Gastrocnemius medialis (tissue), 4 donors: ENCODE data around the gene UBE2QL1.

Experiments
- CTCF ChIP-seq, 5 experiments: fragments of 450-650 bp in 3 of 5; fragments of 200-600 bp in 2 of 5; sonication (generic) in 2 of 5; IDR thresholded peaks in 4 of 5; conservative IDR thresholded peaks in 1 of 5; 1 replicate in 4 of 5; 2 replicates in 1 of 5; pipeline ENCODE4 v1.5.1; 2016 to 2019; ENCODE audit warnings: antibody characterized with exemption in 5 of 5, mild to moderate bottlenecking in 3 of 5, moderate library complexity in 3 of 5
- POLR2A ChIP-seq, 2 donors: fragments of 450-650 bp; IDR thresholded peaks; one replicate each; pipeline ENCODE4 v1.6.1; 2017; ENCODE audit warnings: antibody characterized with exemption in 2 of 2, mild to moderate bottlenecking in 2 of 2, moderate library complexity in 2 of 2

GRCh38 chr5:6473284-6473683 is 24.6 kb downstream of the UBE2QL1 start:
- TF ChIP-seq POLR2A (IDR thresholded peaks at IDR 0.05) (no peak), CTCF (IDR thresholded peaks at IDR 0.05 in 4 of 5, conservative IDR thresholded peaks at IDR 0.05 in 1 of 5) (no peak)
